LNCAP (cell line): ENCODE data around the gene DELE1.
A peak's percentile ranks its signal among the peaks of the same experiment; 100 is the strongest.

ENCODE experiments used
- CTCF ChIP-seq: fragments of 450-650 bp; IDR thresholded peaks from 2 replicates; pipeline ENCODE4 v1.5.1; 2017; ENCODE audit warnings: mild to moderate bottlenecking

DELE1 gene

GRCh38 chr5:141877356-141878185 lies 46.1 kb upstream of the DELE1 start:
- no peak for TF ChIP-seq CTCF

- TF ChIP-seq CTCF: no peak
Observed at GRCh38 chr5:141878186-141878710, 45.4 kb upstream of the DELE1 start, which contains the start of gene PCDH1. PCDH1 (minus strand) TSS chr5:141878410; CDS start chr5:141878262, 148 bp downstream.

- peak; percentile 93 for TF ChIP-seq CTCF
Observed at GRCh38 chr5:141878711-141879425, 44.8 kb upstream of the DELE1 start.

- 0 out of 2 replicates have a peak, but pooled peaks have one; percentile 5 for TF ChIP-seq CTCF
Observed at GRCh38 chr5:141879426-141879759, 44.3 kb upstream of the DELE1 start.

GRCh38 chr5:141879941-141880738 lies 43.5 kb upstream of the DELE1 start:
- TF ChIP-seq CTCF: no peak

- TF ChIP-seq CTCF: no peak
Observed at GRCh38 chr5:141880961-141881801, 42.5 kb upstream of the DELE1 start.
